Measurements from ENCODE around the gene ZMYND10. TPM values are rescaled to one million over a fixed set of nuclear protein-coding genes. Genes with fewer than 3 reads are reported as not detected.
A peak's percentile ranks its signal among the peaks of the same experiment; 100 is the strongest.

The ZMYND10 gene
- total and polyA plus RNA-seq, 9 of the 15 experiments (the other 6 are each of a cell fraction or from before 2014, with no cell fraction given), result 0.20 to 2.8 (median 0.70) TPM

DNA sequence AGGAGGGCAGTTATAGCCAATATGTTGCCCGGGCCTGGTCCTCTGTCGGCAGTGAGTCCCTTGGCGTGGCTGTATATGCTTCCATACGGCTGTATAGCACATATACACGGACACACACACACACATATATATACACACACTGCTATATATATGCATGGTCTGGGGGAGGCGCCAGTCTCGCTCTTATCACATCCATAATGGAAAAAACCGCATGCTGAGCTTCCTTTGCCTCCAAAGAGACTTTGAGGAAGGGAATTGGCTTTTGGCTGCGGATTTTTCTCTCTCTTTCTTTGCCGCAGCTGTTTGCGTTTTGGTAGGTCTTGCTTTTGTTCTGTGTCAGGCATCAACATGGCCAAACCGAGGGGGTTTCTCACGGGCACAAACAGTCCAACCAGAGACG, 25.1 kb upstream of the ZMYND10 start (continued):
- TF ChIP-seq RAD21 (CRISPR knock-in tag; conservative IDR thresholded peaks at IDR 0.05 in 1 of 2, IDR thresholded peaks at IDR 0.05 in 1 of 2) (peak; percentile 70 to 74), ESRRA (IDR thresholded peaks at IDR 0.05; ENCODE audit: borderline replicate concordance, low read depth) (peak; percentile 55; the same call in 1 of the 2 replicates), ZNF354B (CRISPR knock-in tag; IDR thresholded peaks at IDR 0.05) (no peak), L3MBTL2 (IDR thresholded peaks at IDR 0.05) (peak; percentile 82), ZFPM2 (CRISPR knock-in tag; IDR thresholded peaks at IDR 0.05) (no peak), ZEB2 (IDR thresholded peaks at IDR 0.05) (no peak), TCF7L2 (IDR thresholded peaks at IDR 0.05; ENCODE audit: low read depth, low read length) (no peak), ETV5 (CRISPR knock-in tag; IDR thresholded peaks at IDR 0.05; ENCODE audit: low read depth) (no peak), ZNF384 (IDR thresholded peaks at IDR 0.05; ENCODE audit: low read depth, low read length) (peak; percentile 24; the same call in 1 of the 2 replicates), ZNF347 (CRISPR knock-in tag; IDR thresholded peaks at IDR 0.05; ENCODE audit: low read depth) (no peak), ZNF436 (CRISPR knock-in tag; IDR thresholded peaks at IDR 0.05) (no peak), FOXJ3 (CRISPR knock-in tag; IDR thresholded peaks at IDR 0.05) (no peak), NCOR1 (IDR thresholded peaks at IDR 0.05) (no peak), MED1 (CRISPR knock-in tag; IDR thresholded peaks at IDR 0.05; ENCODE audit: borderline replicate concordance) (no peak), KAT8 (IDR thresholded peaks at IDR 0.05; ENCODE audit: low read depth) (no peak)
- TF ChIP-seq, protein P1, sequence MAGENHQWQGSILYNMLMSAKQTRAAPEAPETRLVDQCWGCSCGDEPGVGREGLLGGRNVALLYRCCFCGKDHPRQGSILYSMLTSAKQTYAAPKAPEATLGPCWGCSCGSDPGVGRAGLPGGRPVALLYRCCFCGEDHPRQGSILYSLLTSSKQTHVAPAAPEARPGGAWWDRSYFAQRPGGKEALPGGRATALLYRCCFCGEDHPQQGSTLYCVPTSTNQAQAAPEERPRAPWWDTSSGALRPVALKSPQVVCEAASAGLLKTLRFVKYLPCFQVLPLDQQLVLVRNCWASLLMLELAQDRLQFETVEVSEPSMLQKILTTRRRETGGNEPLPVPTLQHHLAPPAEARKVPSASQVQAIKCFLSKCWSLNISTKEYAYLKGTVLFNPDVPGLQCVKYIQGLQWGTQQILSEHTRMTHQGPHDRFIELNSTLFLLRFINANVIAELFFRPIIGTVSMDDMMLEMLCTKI (IDR thresholded peaks at IDR 0.05; ENCODE audit: partially characterized antibody), result no peak
- TF ChIP-seq, protein P2, sequence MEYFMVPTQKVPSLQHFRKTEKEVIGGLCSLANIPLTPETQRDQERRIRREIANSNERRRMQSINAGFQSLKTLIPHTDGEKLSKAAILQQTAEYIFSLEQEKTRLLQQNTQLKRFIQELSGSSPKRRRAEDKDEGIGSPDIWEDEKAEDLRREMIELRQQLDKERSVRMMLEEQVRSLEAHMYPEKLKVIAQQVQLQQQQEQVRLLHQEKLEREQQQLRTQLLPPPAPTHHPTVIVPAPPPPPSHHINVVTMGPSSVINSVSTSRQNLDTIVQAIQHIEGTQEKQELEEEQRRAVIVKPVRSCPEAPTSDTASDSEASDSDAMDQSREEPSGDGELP (CRISPR knock-in tag; IDR thresholded peaks at IDR 0.05; ENCODE audit: borderline replicate concordance), result 0 out of 2 replicates have a peak, but pooled peaks have one; percentile 24
- TF ChIP-seq, protein P3, sequence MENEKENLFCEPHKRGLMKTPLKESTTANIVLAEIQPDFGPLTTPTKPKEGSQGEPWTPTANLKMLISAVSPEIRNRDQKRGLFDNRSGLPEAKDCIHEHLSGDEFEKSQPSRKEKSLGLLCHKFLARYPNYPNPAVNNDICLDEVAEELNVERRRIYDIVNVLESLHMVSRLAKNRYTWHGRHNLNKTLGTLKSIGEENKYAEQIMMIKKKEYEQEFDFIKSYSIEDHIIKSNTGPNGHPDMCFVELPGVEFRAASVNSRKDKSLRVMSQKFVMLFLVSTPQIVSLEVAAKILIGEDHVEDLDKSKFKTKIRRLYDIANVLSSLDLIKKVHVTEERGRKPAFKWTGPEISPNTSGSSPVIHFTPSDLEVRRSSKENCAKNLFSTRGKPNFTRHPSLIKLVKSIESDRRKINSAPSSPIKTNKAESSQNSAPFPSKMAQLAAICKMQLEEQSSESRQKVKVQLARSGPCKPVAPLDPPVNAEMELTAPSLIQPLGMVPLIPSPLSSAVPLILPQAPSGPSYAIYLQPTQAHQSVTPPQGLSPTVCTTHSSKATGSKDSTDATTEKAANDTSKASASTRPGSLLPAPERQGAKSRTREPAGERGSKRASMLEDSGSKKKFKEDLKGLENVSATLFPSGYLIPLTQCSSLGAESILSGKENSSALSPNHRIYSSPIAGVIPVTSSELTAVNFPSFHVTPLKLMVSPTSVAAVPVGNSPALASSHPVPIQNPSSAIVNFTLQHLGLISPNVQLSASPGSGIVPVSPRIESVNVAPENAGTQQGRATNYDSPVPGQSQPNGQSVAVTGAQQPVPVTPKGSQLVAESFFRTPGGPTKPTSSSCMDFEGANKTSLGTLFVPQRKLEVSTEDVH (IDR thresholded peaks at IDR 0.05; ENCODE audit: low read depth, partially characterized antibody), result no peak
- TF ChIP-seq, protein P4, sequence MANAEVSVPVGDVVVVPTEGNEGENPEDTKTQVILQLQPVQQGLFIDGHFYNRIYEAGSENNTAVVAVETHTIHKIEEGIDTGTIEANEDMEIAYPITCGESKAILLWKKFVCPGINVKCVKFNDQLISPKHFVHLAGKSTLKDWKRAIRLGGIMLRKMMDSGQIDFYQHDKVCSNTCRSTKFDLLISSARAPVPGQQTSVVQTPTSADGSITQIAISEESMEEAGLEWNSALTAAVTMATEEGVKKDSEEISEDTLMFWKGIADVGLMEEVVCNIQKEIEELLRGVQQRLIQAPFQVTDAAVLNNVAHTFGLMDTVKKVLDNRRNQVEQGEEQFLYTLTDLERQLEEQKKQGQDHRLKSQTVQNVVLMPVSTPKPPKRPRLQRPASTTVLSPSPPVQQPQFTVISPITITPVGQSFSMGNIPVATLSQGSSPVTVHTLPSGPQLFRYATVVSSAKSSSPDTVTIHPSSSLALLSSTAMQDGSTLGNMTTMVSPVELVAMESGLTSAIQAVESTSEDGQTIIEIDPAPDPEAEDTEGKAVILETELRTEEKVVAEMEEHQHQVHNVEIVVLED (CRISPR knock-in tag; IDR thresholded peaks at IDR 0.05), result no peak
- TF ChIP-seq, protein P5, sequence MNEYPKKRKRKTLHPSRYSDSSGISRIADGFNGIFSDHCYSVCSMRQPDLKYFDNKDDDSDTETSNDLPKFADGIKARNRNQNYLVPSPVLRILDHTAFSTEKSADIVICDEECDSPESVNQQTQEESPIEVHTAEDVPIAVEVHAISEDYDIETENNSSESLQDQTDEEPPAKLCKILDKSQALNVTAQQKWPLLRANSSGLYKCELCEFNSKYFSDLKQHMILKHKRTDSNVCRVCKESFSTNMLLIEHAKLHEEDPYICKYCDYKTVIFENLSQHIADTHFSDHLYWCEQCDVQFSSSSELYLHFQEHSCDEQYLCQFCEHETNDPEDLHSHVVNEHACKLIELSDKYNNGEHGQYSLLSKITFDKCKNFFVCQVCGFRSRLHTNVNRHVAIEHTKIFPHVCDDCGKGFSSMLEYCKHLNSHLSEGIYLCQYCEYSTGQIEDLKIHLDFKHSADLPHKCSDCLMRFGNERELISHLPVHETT (CRISPR knock-in tag; conservative IDR thresholded peaks at IDR 0.05 in 1 of 2, IDR thresholded peaks at IDR 0.05 in 1 of 2), result no peak
- TF ChIP-seq, protein P6, sequence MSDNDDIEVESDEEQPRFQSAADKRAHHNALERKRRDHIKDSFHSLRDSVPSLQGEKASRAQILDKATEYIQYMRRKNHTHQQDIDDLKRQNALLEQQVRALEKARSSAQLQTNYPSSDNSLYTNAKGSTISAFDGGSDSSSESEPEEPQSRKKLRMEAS (CRISPR knock-in tag; IDR thresholded peaks at IDR 0.05), result peak; percentile 53; the same call in 1 of the 2 replicates

All from K562 (cell line).